Upper lobe of left lung (tissue), 4 donors: ENCODE data around the gene TBC1D9.

Source experiments
- CTCF ChIP-seq, 6 experiments: fragments of 450-650 bp in 4 of 6; fragments of 200-600 bp in 2 of 6; sonication (generic) in 2 of 6; IDR thresholded peaks; one replicate each; pipeline ENCODE4 v1.5.1; 2016 to 2019; ENCODE audit warnings: antibody characterized with exemption in 6 of 6
- POLR2A ChIP-seq, 4 donors: fragments of 450-650 bp; IDR thresholded peaks; one replicate each; pipeline ENCODE4 v1.5.1; 2016 to 2017; ENCODE audit warnings: antibody characterized with exemption in 4 of 4, mild to moderate bottlenecking in 2 of 4

DNA sequence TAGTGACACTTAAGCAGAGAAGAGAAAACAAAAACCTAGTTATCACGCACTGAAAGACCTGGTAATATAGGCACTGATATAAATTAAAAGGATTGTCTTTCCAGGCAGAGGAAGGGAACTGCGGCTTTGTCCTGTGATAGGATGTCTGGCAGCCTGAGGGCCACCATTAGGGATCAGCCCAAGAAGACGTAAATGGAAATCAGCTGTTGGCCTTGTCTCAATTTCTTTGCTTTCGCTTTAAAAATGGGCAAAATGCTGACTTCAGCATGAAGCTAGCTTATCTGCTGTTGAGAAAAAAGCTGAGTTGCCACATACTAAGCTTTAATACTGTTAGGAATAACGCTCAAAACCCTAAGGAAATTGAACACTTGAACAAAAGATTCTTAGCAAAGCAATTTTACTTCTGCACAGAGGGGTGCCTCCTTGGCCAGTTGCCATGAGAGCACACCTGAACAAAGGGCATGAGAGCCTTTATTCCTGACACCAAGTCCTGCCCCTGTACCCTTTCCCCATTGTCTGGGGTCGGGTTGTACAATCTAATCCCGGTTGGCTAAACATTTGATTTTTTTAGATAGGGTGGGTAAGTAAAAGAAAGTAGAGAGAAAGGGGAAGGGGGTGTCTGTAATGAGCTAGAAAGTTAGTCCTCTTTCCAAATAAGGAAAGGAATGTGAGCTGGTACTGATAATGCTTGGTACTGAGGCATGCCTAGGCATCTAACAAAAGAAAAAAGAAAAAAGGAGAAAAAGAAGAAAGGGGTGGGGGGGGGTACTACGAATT, 102.3 kb downstream of the TBC1D9 start:
- TF ChIP-seq CTCF (IDR thresholded peaks at IDR 0.05) (no peak), POLR2A (IDR thresholded peaks at IDR 0.05) (no peak)
